ENCODE measurements around the gene LPP.

GRCh38 chr3:188262488-188262887 lies 108.5 kb downstream of the LPP start:
- TF ChIP-seq TAF1 (IDR thresholded peaks at IDR 0.05; ENCODE audit: borderline replicate concordance, insufficient read depth, low read length) (no peak), FOXP2 (optimal IDR thresholded peaks at IDR 0.05; ENCODE audit: borderline replicate concordance, extremely low read depth, extremely low read length, insufficient read depth) (no peak), POLR2AphosphoS5 (IDR thresholded peaks at IDR 0.05; ENCODE audit: low read depth, low read length) (no peak), SIN3A (IDR thresholded peaks at IDR 0.05; ENCODE audit: borderline replicate concordance, insufficient read depth, low read length) (no peak), REST (IDR thresholded peaks at IDR 0.05; ENCODE audit: insufficient read depth in 1 of 2, low read depth in 2 of 2, low read length in 2 of 2) (no peak)
